Karpas-422 (cell line): ENCODE measurements around the gene TAB2. TPM values are rescaled to one million over a fixed set of nuclear protein-coding genes. Genes with fewer than 3 reads are reported as not detected.

ENCODE experiments used
- DNase-seq: peaks from one replicate; pipeline ENCODE4 v3.0.0-alpha.2; 2015
- H2AFZ ChIP-seq: fragments of 200-600 bp; sonication (generic); 2 replicates; pipeline ENCODE4 v1.6.1; 2014; ENCODE audit warnings: antibody characterized with exemption, low read length, mixed read lengths
- H3K27ac ChIP-seq: fragments of 200-600 bp; sonication (generic); 2 replicates; pipeline ENCODE4 v1.5.1; 2014; ENCODE audit warnings: mild to moderate bottlenecking, low read length, moderate library complexity
- H3K27me3 ChIP-seq: fragments of 200-600 bp; sonication (generic); 2 replicates; pipeline ENCODE4 v1.6.1; 2014; ENCODE audit warnings: low read length, mixed read lengths
- H3K36me3 ChIP-seq: fragments of 200-600 bp; sonication (generic); 2 replicates; pipeline ENCODE4 v1.6.1; 2014; ENCODE audit warnings: low read length, mixed read lengths; ENCODE audit not compliant: insufficient read depth
- H3K4me1 ChIP-seq: fragments of 200-600 bp; sonication (generic); 2 replicates; pipeline ENCODE4 v1.6.1; 2014; ENCODE audit warnings: mild to moderate bottlenecking, low read length, mixed read lengths
- H3K4me2 ChIP-seq: fragments of 200-600 bp; sonication (generic); 2 replicates; pipeline ENCODE4 v1.6.1; 2014; ENCODE audit warnings: low read length, low read depth, mild to moderate bottlenecking; ENCODE audit not compliant: poor library complexity, severe bottlenecking
- H3K4me3 ChIP-seq: fragments of 200-600 bp; sonication (generic); 2 replicates; pipeline ENCODE4 v1.5.1; 2014; ENCODE audit warnings: mild to moderate bottlenecking, antibody characterized with exemption, low read length, mixed read lengths
- H3K79me2 ChIP-seq: fragments of 200-600 bp; sonication (generic); 2 replicates; pipeline ENCODE4 v1.6.1; 2014; ENCODE audit warnings: mild to moderate bottlenecking, low read length, mixed read lengths
- H3K9ac ChIP-seq: fragments of 200-600 bp; sonication (generic); 2 replicates; pipeline ENCODE4 v1.6.0; 2014; ENCODE audit warnings: low read length
- H3K9me2 ChIP-seq: fragments of 200-600 bp; sonication (generic), shearing (Covaris generic); replicated peaks from 2 replicates; pipeline ENCODE4 v1.6.0; 2014; ENCODE audit warnings: mild to moderate bottlenecking, low read length, moderate library complexity; ENCODE audit not compliant: insufficient read depth
- H3K9me3 ChIP-seq: fragments of 300-700, 200-600 bp; sonication (generic); 2 replicates; pipeline ENCODE4 v1.6.1; 2014; ENCODE audit warnings: low read length, mixed read lengths
- H4K20me1 ChIP-seq: fragments of 200-600 bp; sonication (generic); 2 replicates; pipeline ENCODE4 v1.6.1; 2014; ENCODE audit warnings: mild to moderate bottlenecking, antibody characterized with exemption, low read length, low read depth; ENCODE audit not compliant: insufficient read depth
- total RNA-seq: library from RNA; depleted of rRNA; stranded (reverse); fragments of >200 nt; shearing (Covaris generic); gene quantifications from 2 replicates; pipeline ENCODE4 v1.2.3, GENCODE V29; 2014; ENCODE audit warnings: low replicate concordance

TAB2 gene
- total RNA-seq, 1 experiment from 2014 or later, result 23.4 TPM

DNA sequence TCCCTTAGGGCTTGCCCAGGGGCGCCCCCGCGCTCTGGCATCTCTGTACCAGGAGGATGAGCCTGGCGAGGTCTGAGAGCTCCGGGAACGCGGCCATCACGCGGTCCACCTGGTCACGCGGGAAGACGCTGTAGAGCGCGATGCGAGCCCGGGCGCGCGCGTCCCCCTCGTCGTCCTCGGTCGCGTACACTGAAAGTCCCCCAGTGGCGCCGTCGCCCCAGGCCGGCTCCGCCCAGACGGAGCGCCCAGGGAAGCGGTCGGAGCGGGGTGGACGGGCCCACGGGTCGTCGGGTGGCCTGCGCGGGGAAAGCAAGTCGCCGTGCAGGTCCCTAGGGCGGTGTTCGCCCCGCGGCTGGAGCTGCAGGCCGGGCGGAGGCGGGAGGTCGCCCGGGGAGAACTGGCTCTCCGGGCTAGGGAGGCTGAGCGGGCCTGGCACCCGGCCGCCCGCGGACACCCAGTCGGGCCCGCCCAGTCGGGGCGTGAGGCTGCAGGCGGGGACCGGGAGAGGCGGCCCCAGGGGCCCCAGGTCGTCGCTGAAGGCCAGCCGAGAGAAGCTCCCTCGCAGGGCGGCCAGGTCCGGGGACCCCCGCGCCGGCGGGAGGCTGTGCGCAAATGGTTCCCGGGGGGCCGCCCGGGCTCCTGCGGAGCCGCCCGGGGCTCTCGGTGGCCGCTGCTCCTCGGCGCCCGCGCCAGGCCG, 133.3 kb downstream of the TAB2 start:
- no peaks in the 10 kb centered on the region for H3K4me1 ChIP-seq
- no peaks in the 10 kb centered on the region for H3K27me3 ChIP-seq
- H3K79me2 ChIP-seq, result no peaks in the 10 kb centered on the region; the same call in 1 of the 2 replicates
- no peaks in the 10 kb centered on the region for H3K9me3 ChIP-seq
- no peak overlapping the region for H3K27ac ChIP-seq
- no peaks in the 10 kb centered on the region for H3K9me2 ChIP-seq
- H3K9ac ChIP-seq, result no peak overlapping the region
- peaks cover 69% of the 10 kb centered on the region for H3K36me3 ChIP-seq
- H3K4me3 ChIP-seq, result no peak overlapping the region
- H2AFZ ChIP-seq, result no peak overlapping the region
- DNase-seq, result no peak
- peaks cover 14% of the 10 kb centered on the region for H4K20me1 ChIP-seq
- no peak overlapping the region for H3K4me2 ChIP-seq

DNA sequence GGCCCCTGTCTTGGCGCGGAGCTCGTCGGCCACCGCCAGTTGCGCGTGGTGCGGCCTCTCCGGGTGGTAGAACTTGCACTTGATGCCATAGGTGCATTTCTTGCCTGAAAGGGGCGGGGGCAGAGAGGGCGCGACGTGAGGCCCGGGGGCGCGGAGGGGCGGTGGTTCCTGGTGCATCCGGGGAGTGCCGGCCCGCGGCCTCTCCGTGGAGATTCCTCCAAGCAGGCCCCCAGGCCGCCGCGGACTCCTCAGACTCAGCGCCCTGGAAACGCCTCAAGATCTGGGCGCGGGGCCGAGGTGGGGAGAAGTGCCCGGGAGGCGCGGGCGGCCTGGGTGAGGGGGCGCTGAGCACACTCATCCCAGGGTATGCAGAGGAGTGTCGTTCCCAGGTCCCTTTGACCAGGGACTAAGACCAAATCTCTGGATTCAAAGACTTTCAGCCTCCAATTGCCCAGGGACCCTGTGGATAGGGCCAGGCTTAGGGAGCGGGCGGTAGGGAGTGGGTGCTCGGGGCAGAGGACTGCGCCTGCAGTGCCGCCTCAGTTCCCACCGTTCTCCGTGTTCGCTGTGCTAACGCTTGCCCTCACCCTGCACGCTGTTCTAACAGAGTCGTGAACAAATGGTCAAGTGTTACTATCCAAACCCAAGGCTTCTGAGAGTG, 134.0 kb downstream of the TAB2 start:
- Histone ChIP-seq H3K27me3 (no peaks in the 10 kb centered on the region), H3K27ac (no peak overlapping the region), H3K4me1 (no peaks in the 10 kb centered on the region), H3K9me3 (no peaks in the 10 kb centered on the region), H3K4me3 (no peak overlapping the region), H3K79me2 (no peaks in the 10 kb centered on the region; the same call in 1 of the 2 replicates), H3K4me2 (no peak overlapping the region), H3K9me2 (no peaks in the 10 kb centered on the region), H3K36me3 (peaks cover 69% of the 10 kb centered on the region), H3K9ac (no peak overlapping the region), H4K20me1 (peaks cover 17% of the 10 kb centered on the region), H2AFZ (no peak overlapping the region)
- DNase-seq, result no peak

DNA sequence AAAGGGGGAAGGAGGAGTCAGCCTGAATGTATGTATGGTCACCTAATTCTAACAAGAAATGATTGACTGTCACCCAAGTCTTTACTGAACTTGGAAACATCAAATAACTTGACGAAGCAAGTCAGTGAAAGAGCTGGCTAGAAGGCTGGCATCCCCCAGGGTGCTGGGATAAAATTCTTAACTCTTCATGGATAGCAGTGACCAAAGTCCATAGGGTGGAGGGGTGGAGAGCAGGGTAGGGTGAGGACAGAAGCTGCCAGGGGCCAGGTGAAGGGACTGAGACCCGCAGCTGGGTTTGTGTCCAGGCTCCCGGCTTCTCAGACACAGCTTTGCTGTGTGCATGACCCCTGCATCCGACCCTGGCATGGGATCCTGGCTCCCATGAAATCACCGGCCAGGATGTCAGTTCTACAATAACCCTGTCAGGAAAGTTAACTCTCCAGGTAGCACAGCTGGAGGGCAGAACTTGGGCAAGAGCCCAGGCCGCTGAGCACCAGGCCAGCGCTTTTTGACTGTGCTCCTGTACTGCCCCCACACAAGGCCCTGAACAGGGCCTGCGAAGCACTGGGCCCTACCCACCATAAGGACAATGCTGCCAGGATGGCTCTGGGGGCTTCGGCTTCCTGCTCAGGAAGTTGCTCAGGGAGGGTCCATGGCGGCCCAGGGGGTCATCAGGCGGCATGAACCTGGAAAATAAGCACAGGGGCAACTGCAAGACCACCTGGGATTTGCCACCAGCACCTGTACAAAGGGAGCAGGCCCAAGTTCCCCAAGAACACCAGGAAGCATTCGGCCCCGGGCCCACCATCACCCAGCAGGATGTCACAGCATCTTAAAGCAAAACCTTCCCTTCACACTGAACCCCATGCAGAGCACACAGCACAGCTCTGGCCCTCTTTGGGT, 134.8 kb downstream of the TAB2 start:
- no peaks in the 10 kb centered on the region; the same call in 1 of the 2 replicates for H3K79me2 ChIP-seq
- no peak overlapping the region for H2AFZ ChIP-seq
- H4K20me1 ChIP-seq, result peaks cover 25% of the 10 kb centered on the region
- H3K4me2 ChIP-seq, result no peak overlapping the region
- no peaks in the 10 kb centered on the region for H3K9me2 ChIP-seq
- no peaks in the 10 kb centered on the region for H3K4me1 ChIP-seq
- no peak overlapping the region for H3K9ac ChIP-seq
- H3K36me3 ChIP-seq, result peaks cover 67% of the 10 kb centered on the region
- no peaks in the 10 kb centered on the region for H3K9me3 ChIP-seq
- no peaks in the 10 kb centered on the region for H3K27me3 ChIP-seq
- no peak overlapping the region for H3K4me3 ChIP-seq
- no peak overlapping the region for H3K27ac ChIP-seq
- no peak for DNase-seq

DNA sequence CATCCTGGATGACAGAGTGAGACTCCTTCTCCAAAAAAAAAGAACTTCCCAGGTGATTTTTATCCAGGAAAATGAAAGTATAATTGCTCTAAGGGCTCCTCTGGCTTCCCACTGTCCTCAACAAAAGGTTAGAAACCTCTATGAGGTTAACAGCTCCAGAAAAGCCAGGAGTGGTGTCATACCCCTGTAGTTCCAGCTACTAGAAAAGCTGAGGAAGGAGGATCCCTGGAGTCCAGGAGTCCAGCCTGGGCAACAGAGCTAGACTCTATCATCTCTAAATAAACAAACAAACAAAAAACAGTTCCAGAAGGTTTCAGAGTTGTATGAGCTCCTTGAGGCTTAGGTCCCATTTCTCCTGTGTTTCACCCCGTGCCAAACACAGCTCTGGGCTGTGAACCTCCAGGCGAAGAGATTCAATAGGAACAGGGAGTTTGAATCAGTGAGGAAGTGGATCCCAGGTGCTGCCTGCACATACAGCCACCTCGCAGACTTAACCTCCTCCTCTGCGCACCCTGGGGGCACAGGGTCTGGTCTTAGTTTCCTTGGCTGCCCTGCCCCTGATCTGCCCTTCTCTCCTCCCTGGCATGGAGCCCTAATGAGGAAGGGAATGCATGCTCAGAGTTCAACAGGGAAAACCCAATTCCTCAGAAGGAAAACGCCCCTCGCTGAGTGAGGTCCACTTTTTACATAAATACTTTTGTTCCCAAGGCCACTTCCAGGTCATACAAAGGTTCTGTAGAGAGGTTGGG, 136.3 kb downstream of the TAB2 start:
- no peak for DNase-seq
- Histone ChIP-seq H3K4me1 (no peaks in the 10 kb centered on the region), H4K20me1 (peaks cover 34% of the 10 kb centered on the region), H3K27ac (no peak overlapping the region), H3K4me2 (no peak overlapping the region), H3K9me3 (no peaks in the 10 kb centered on the region), H3K4me3 (no peak overlapping the region), H3K27me3 (no peaks in the 10 kb centered on the region), H3K9me2 (no peaks in the 10 kb centered on the region), H3K9ac (no peak overlapping the region), H3K36me3 (peaks cover 69% of the 10 kb centered on the region), H3K79me2 (peaks cover 11% of the 10 kb centered on the region), H2AFZ (no peak overlapping the region)

DNA sequence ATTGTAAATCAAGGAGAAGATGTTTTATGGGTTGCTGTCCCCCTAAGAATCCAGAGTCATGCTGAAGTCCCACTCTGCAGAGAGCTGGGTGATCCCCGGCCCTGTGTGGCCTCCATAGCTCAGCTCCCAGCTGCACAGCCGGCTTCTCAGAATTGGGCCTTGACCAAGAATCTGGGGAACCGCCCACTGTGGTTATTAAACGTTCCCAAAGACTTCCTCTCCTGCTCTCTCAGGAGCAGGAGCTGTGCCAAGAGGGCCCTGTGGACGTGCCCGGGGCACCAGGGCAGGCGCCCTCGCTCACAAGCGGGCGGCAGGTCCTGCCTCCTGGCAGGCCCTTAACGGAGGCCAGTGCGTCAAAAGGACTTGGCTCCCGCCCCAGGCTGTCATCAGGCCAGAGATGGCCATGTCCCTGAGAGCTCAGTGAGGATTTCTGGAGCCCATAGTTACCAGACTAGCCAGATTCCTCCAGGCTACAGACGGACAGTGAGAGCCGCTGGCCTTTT, 136.9 kb downstream of the TAB2 start:
- Histone ChIP-seq H2AFZ (no peak overlapping the region), H3K27me3 (no peaks in the 10 kb centered on the region), H3K4me1 (no peaks in the 10 kb centered on the region), H4K20me1 (peaks cover 34% of the 10 kb centered on the region), H3K9me2 (no peaks in the 10 kb centered on the region), H3K9ac (no peak overlapping the region), H3K9me3 (no peaks in the 10 kb centered on the region), H3K27ac (no peak overlapping the region), H3K4me2 (no peak overlapping the region), H3K36me3 (peaks cover 74% of the 10 kb centered on the region), H3K79me2 (peaks cover 17% of the 10 kb centered on the region), H3K4me3 (no peak overlapping the region)
- DNase-seq, result no peak

DNA sequence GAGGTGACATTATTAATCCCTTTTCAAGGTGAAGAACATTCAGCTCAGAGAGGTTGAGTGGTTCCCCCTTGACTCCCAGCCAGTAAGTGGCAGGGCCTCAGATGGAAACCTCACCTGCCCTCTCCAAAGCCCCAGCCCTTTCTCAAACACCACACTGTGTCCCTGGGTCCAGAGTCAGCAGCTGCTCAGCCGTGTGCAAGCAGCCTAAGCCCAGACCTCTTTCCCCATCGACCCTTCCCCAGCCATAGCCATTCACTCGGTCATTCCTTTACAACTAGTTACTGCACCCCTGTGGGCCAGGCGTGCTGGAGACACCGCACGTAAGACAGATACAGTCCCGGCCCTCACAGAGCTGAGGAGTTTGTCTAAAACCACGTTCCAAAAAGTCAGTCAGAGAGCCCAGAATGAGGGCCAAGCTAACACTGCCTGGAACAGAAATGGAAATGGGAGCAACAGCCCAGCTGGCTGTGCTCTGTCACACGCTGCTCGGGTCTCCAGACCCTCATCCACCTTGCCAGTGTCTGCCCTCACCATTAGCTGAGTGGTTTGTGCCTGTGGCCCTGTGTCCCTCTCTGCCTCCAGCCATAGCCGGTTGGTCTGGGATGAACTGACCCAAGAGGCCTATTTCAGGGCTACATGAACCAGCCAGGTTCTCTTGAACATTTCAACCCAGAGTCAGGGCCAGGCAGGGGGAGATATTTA, 137.7 kb downstream of the TAB2 start:
- Histone ChIP-seq H3K4me2 (no peak overlapping the region), H3K9ac (no peak overlapping the region), H2AFZ (no peak overlapping the region), H3K9me2 (no peaks in the 10 kb centered on the region), H3K27ac (no peak overlapping the region), H3K4me3 (no peak overlapping the region), H3K79me2 (peaks cover 25% of the 10 kb centered on the region), H3K9me3 (no peaks in the 10 kb centered on the region), H3K27me3 (no peaks in the 10 kb centered on the region), H3K36me3 (peaks cover 76% of the 10 kb centered on the region), H4K20me1 (peaks cover 37% of the 10 kb centered on the region), H3K4me1 (no peaks in the 10 kb centered on the region)
- DNase-seq, result no peak

DNA sequence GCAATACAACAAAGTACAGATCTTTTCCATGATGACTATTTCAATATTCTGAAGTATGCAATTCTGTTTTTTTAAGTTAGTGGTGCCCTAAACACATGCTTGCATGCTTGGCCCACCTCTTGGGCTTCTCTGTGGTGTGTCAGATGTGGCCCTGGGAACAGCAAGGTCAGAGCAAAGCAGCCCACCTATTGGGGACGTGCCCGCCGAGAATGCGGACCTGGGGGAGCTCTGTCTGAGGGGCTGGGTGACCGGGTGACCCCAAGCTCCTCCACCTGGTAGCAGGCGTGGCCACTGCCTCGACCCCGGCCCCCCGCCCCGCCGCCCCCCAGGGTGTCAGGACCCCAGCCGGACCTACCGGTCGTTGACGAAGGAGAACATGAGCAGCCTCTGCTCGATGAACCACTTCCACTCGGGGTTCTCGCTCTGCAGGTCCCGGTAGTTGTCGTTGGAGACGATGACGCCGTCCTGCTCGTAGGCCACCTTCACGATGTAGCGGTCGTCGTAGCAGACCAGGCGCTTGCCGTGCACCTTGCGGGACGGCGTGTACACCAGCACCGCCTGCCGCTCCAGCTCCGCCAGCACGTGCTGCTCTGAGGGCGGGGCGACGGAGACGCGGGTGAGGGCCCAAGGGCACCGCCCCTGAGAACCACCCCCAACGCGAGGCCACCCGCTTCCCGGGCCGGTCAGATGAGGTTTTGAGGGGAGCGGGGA, 139.0 kb downstream of the TAB2 start:
- no peaks in the 10 kb centered on the region for H3K4me1 ChIP-seq
- H4K20me1 ChIP-seq, result peaks cover 38% of the 10 kb centered on the region
- H3K4me3 ChIP-seq, result no peak overlapping the region
- H2AFZ ChIP-seq, result no peak overlapping the region
- peaks cover 33% of the 10 kb centered on the region for H3K79me2 ChIP-seq
- DNase-seq, result no peak
- no peak overlapping the region for H3K4me2 ChIP-seq
- no peak overlapping the region for H3K9ac ChIP-seq
- H3K36me3 ChIP-seq, result peaks cover 80% of the 10 kb centered on the region
- no peaks in the 10 kb centered on the region for H3K9me3 ChIP-seq
- H3K27ac ChIP-seq, result no peak overlapping the region
- H3K27me3 ChIP-seq, result no peaks in the 10 kb centered on the region
- no peaks in the 10 kb centered on the region for H3K9me2 ChIP-seq
